Measurements from ENCODE around the gene NCBP3.

GRCh38 chr17:3877220-3877619 is 31.2 kb upstream of the NCBP3 start:
- TF ChIP-seq YY1 (tag by site-specific recombination; IDR thresholded peaks at IDR 0.05) (no peak), ZNF560 (tag by site-specific recombination; IDR thresholded peaks at IDR 0.05; ENCODE audit: borderline replicate concordance) (no peak), CTCF (tag by site-specific recombination; IDR thresholded peaks at IDR 0.05) (no peak), ZNF707 (tag by site-specific recombination; IDR thresholded peaks at IDR 0.05) (no peak), ATF2 (tag by site-specific recombination; IDR thresholded peaks at IDR 0.05; ENCODE audit: low read depth) (no peak), ZFP41 (tag by site-specific recombination; IDR thresholded peaks at IDR 0.05; ENCODE audit: borderline replicate concordance) (no peak), ZNF2 (tag by site-specific recombination; IDR thresholded peaks at IDR 0.05) (no peak), ZNF548 (tag by site-specific recombination; IDR thresholded peaks at IDR 0.05) (no peak), ZNF391 (tag by site-specific recombination; IDR thresholded peaks at IDR 0.05; ENCODE audit: borderline replicate concordance, low read depth) (no peak), ZNF658 (tag by site-specific recombination; IDR thresholded peaks at IDR 0.05) (no peak), ZBTB44 (tag by site-specific recombination; IDR thresholded peaks at IDR 0.05) (no peak), TCF7L2 (IDR thresholded peaks at IDR 0.05; ENCODE audit: borderline replicate concordance, low read depth, low read length) (no peak), ZSCAN30 (tag by site-specific recombination; IDR thresholded peaks at IDR 0.05) (no peak), ZNF596 (tag by site-specific recombination; IDR thresholded peaks at IDR 0.05) (no peak)

Data from HEK293 (cell line).